Sigmoid colon (tissue), 4 donors: ENCODE data around the gene URB1.

Experiments used
- POLR2A ChIP-seq, 2 donors: fragments of 450-650 bp; IDR thresholded peaks; one replicate each; pipeline ENCODE4 v1.6.1; 2016; ENCODE audit warnings: antibody characterized with exemption in 2 of 2, mild to moderate bottlenecking in 2 of 2, moderate library complexity in 2 of 2
- POLR2AphosphoS5 ChIP-seq, 4 donors: sonication (generic); formaldehyde crosslinking; IDR thresholded peaks; one replicate each; pipeline ENCODE4 v1.6.1; 2017; ENCODE audit warnings: antibody characterized with exemption in 4 of 4

DNA sequence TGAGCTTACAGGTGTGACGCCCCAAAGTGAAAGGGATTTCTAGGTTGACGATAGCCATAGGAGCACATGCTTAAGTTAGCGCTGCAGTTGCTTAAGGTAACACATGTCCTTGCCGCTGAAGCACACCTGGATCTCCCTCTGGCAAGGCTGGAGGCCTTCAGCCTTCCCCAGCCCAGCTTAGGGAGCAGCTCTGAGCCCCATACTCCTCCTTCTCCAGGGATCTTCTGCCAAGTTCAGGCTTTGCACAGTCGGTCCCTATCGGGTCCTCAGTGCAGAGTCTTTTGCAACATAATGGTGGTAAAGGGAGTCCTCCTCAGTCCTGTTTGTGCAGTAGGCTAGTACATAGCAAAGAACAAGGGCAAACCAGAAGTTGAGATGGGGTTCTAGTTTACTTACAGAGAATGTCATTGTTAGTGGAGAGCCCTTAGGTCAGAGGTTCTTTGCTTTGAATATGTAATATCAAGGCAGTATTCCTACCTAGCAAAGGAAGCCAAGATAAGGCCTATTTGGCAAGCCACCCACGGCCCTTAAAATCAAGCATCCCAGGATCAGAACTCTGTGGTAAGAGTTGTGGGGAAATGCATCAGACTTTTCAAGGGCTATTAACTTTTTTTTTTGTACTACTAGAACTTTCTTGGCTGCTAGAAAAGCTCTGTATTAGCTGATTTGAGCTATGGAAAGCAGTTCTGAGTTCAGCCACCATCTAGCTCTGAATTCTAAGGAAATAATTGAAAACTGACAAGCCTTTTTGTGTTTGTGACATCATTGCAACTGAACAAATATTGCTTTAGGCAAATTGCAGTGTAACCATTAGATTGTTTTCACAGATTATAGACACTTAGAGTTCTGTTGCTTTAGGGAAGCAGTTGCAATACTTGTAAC, 21.1 kb upstream of the URB1 start:
- no peak for TF ChIP-seq POLR2A (IDR thresholded peaks at IDR 0.05)
- TF ChIP-seq POLR2AphosphoS5 (IDR thresholded peaks at IDR 0.05): peak in 2 of 4 donors; percentile 3 to 24
